GM12874 (cell line): ENCODE results near the gene ARID3A.

Experiments used
- CTCF ChIP-seq: IDR thresholded peaks from 2 replicates; pipeline ENCODE4 v1.5.1; 2011; ENCODE audit warnings: low read depth, mild to moderate bottlenecking, control low read depth, low read length, moderate library complexity; ENCODE audit not compliant: insufficient read depth

ARID3A gene

GRCh38 chr19:913080-913748 is 12.6 kb upstream of the ARID3A start, which contains the start of gene R3HDM4:
Gene R3HDM4, minus strand, starts transcription at chr19:913219. Its CDS starts 62 bp downstream, at chr19:913157.
- TF ChIP-seq CTCF = no peak

DNA sequence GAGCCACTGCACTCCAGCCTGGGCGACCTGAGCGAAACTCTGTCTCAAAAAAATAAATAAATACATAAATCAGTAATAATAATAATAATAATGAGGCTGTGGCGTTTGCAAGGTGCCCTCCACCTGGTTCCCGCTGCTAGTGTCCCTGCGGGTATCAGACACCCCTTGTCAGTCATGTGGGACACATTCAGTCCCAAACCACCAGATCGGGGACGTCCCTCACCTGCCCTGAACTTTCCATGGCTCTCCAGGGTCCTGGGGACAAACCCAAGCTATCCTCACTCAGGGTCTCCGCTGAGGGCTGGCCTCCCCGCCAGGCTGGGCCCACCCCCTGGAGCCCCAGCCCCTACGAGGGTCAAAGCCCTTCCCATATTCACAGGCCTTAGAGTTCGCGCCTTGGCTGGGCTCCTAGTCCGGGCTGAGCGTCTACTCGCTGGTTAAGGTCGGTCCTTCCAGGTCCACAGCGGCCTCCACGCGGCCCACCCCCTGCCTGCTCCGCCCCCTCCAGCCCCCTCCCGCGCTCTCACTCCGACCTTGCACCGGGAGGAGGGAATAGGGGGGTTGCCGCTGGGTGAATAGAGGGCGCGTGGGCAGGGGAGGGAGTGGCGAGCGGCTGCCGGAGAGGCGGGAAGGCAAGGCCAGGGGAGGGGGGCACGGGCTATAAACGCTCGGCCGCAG is 9.1 kb upstream of the ARID3A start:
- no peak for TF ChIP-seq CTCF

- TF ChIP-seq CTCF = peak; percentile 82
Measured at GRCh38 chr19:917323-918151, 8.3 kb upstream of the ARID3A start, which contains the start of gene KISS1R. Gene KISS1R, plus strand, starts transcription at chr19:917333. Its CDS starts 170 bp downstream, at chr19:917503.

- TF ChIP-seq CTCF = no peak
Measured at GRCh38 chr19:918152-918437, 7.7 kb upstream of the ARID3A start.

- TF ChIP-seq CTCF = no peak
Measured at GRCh38 chr19:918481-919198, 7.2 kb upstream of the ARID3A start.

- no peak for TF ChIP-seq CTCF
Measured at GRCh38 chr19:919199-920050, 6.4 kb upstream of the ARID3A start.
